Liver (tissue), 3 donors: ENCODE results near the gene ZNF580.

Experiments used
- FOXA1 ChIP-seq: IDR thresholded peaks from 2 replicates; pipeline ENCODE4 v1.6.1; 2016; ENCODE audit warnings: antibody characterized with exemption
- GABPA ChIP-seq, 2 donors: IDR thresholded peaks in 1 of 2; conservative IDR thresholded peaks in 1 of 2; 2 replicates each; pipeline ENCODE4 v1.6.1; 2016; ENCODE audit warnings: antibody characterized with exemption in 2 of 2, mild to moderate bottlenecking in 1 of 2, moderate library complexity in 1 of 2
- HNF4A ChIP-seq, 2 donors: conservative IDR thresholded peaks; 2 replicates each; pipeline ENCODE4 v1.6.1; 2016; ENCODE audit warnings: antibody characterized with exemption in 2 of 2, mild to moderate bottlenecking in 2 of 2
- RAD21 ChIP-seq, 2 donors: IDR thresholded peaks; 2 replicates each; pipeline ENCODE4 v1.6.1; 2016; ENCODE audit warnings: antibody characterized with exemption in 2 of 2, mild to moderate bottlenecking in 2 of 2
- SP1 ChIP-seq: IDR thresholded peaks from 2 replicates; pipeline ENCODE4 v1.6.1; 2018; ENCODE audit warnings: antibody characterized with exemption, mild to moderate bottlenecking
- TAF1 ChIP-seq: conservative IDR thresholded peaks from 2 replicates; pipeline ENCODE4 v1.6.1; 2016; ENCODE audit warnings: antibody characterized with exemption, mild to moderate bottlenecking
- YY1 ChIP-seq: IDR thresholded peaks from 2 replicates; pipeline ENCODE4 v1.6.1; 2016; ENCODE audit warnings: antibody characterized with exemption, mild to moderate bottlenecking
- TF ChIP-seq, protein P1 (sequence below): fragments of 150-350 bp; IDR thresholded peaks from 2 replicates; pipeline ENCODE4 v1.5.1; 2017; ENCODE audit warnings: improper control_type of control experiment, low read depth, low read length; ENCODE audit not compliant: missing input control
- TF ChIP-seq, protein P2 (sequence below): IDR thresholded peaks from 2 replicates; pipeline ENCODE4 v1.6.1; 2016; ENCODE audit warnings: antibody characterized with exemption
- TF ChIP-seq, protein P3 (sequence below): IDR thresholded peaks from 2 replicates; pipeline ENCODE4 v1.6.1; 2016; ENCODE audit warnings: antibody characterized with exemption
- TF ChIP-seq, protein P4 (sequence below): IDR thresholded peaks from 2 replicates; pipeline ENCODE4 v1.6.1; 2016; ENCODE audit warnings: antibody characterized with exemption, mild to moderate bottlenecking
- TF ChIP-seq, protein P5 (sequence below): IDR thresholded peaks from 2 replicates; pipeline ENCODE4 v1.6.1; 2016; ENCODE audit warnings: antibody characterized with exemption
- donor health status: healthy.
- donor health status: healthy.

DNA sequence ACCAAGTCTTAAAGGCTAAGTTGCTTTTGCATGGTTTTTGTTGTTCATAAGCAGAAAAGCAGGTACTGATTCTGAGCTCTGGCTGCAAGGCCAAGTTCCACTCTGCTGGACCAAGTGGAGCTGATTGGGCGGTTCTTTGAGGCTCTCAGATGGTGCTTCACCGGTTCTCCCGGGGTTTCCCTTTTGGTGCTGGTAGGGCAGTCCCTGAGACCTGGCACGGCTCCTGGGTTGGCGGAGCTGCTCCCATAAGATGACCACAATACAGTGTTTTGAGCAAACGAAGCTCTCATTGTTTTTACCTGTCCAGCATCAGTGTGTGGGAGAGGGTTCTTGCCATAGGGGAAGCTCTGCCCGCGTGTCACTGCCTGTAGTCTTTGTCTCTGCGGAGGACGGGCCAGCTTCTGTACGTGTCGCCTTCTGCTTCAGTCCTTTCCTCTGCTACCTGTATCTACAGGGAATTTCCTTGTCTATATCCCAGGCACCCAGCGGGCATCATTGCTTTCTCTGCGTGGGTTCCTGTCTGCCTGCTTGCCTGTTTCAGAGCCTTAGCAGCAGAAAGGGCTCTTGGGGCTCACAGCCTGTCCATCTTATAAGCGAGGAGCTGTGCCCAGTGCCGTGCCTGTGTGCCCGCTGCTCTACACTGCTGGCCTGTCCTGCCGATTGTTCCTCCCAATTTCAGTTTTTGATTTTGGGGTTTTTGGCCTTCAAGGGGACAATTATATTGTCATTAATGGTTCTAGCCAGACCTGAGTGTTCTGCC is 16.4 kb downstream of the ZNF580 start:
- TF ChIP-seq, protein P1, sequence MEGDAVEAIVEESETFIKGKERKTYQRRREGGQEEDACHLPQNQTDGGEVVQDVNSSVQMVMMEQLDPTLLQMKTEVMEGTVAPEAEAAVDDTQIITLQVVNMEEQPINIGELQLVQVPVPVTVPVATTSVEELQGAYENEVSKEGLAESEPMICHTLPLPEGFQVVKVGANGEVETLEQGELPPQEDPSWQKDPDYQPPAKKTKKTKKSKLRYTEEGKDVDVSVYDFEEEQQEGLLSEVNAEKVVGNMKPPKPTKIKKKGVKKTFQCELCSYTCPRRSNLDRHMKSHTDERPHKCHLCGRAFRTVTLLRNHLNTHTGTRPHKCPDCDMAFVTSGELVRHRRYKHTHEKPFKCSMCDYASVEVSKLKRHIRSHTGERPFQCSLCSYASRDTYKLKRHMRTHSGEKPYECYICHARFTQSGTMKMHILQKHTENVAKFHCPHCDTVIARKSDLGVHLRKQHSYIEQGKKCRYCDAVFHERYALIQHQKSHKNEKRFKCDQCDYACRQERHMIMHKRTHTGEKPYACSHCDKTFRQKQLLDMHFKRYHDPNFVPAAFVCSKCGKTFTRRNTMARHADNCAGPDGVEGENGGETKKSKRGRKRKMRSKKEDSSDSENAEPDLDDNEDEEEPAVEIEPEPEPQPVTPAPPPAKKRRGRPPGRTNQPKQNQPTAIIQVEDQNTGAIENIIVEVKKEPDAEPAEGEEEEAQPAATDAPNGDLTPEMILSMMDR: no peak
- TF ChIP-seq, protein P2, sequence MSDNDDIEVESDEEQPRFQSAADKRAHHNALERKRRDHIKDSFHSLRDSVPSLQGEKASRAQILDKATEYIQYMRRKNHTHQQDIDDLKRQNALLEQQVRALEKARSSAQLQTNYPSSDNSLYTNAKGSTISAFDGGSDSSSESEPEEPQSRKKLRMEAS: no peak
- TF ChIP-seq, protein P3, sequence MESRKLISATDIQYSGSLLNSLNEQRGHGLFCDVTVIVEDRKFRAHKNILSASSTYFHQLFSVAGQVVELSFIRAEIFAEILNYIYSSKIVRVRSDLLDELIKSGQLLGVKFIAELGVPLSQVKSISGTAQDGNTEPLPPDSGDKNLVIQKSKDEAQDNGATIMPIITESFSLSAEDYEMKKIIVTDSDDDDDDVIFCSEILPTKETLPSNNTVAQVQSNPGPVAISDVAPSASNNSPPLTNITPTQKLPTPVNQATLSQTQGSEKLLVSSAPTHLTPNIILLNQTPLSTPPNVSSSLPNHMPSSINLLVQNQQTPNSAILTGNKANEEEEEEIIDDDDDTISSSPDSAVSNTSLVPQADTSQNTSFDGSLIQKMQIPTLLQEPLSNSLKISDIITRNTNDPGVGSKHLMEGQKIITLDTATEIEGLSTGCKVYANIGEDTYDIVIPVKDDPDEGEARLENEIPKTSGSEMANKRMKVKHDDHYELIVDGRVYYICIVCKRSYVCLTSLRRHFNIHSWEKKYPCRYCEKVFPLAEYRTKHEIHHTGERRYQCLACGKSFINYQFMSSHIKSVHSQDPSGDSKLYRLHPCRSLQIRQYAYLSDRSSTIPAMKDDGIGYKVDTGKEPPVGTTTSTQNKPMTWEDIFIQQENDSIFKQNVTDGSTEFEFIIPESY: no peak
- TF ChIP-seq TAF1 (no peak), RAD21 (IDR thresholded peaks at IDR 0.05) (no peak), GABPA (IDR thresholded peaks at IDR 0.05 in 1 of 2, conservative IDR thresholded peaks at IDR 0.05 in 1 of 2) (no peak), FOXA1 (no peak), SP1 (no peak), YY1 (no peak), HNF4A (conservative IDR thresholded peaks at IDR 0.05) (no peak)
- TF ChIP-seq, protein P4, sequence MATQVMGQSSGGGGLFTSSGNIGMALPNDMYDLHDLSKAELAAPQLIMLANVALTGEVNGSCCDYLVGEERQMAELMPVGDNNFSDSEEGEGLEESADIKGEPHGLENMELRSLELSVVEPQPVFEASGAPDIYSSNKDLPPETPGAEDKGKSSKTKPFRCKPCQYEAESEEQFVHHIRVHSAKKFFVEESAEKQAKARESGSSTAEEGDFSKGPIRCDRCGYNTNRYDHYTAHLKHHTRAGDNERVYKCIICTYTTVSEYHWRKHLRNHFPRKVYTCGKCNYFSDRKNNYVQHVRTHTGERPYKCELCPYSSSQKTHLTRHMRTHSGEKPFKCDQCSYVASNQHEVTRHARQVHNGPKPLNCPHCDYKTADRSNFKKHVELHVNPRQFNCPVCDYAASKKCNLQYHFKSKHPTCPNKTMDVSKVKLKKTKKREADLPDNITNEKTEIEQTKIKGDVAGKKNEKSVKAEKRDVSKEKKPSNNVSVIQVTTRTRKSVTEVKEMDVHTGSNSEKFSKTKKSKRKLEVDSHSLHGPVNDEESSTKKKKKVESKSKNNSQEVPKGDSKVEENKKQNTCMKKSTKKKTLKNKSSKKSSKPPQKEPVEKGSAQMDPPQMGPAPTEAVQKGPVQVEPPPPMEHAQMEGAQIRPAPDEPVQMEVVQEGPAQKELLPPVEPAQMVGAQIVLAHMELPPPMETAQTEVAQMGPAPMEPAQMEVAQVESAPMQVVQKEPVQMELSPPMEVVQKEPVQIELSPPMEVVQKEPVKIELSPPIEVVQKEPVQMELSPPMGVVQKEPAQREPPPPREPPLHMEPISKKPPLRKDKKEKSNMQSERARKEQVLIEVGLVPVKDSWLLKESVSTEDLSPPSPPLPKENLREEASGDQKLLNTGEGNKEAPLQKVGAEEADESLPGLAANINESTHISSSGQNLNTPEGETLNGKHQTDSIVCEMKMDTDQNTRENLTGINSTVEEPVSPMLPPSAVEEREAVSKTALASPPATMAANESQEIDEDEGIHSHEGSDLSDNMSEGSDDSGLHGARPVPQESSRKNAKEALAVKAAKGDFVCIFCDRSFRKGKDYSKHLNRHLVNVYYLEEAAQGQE: no peak
- TF ChIP-seq, protein P5, sequence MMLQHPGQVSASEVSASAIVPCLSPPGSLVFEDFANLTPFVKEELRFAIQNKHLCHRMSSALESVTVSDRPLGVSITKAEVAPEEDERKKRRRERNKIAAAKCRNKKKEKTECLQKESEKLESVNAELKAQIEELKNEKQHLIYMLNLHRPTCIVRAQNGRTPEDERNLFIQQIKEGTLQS: no peak
